B cell (primary cell): Measurements from ENCODE around the gene PDLIM1. TPM values are rescaled to one million over a fixed set of nuclear protein-coding genes. Genes with fewer than 3 reads are reported as not detected.

ENCODE experiments used
- ATAC-seq: fragments of 200-7000 bp; cut with Tn5 transposase; one replicate; pipeline ENCODE4 v1.10.0; 2021; ENCODE audit warnings: low read depth, mild to moderate bottlenecking, moderate number of reproducible peaks, moderate library complexity
- CTCF ChIA-PET: fragments of 350-600 bp; sonication (Branson Sonifier 250); formaldehyde crosslinking; loops from one replicate; lab custom pipeline; 2021; ENCODE audit warnings: antibody characterized with exemption, inconsistent platforms; lab: Charles Lee
- POLR2A ChIA-PET: fragments of 350-600 bp; sonication (Branson Sonifier 250); formaldehyde crosslinking; loops from one replicate; lab custom pipeline; 2021; ENCODE audit warnings: antibody characterized with exemption; lab: Charles Lee
- DNase-seq: peaks from one replicate; pipeline ENCODE4 v3.0.0; 2013
- H2AFZ ChIP-seq: 2 replicates; pipeline ENCODE4 v1.6.1; 2012; ENCODE audit warnings: mild to moderate bottlenecking, low read depth, low read length; ENCODE audit not compliant: insufficient read depth, poor library complexity, severe bottlenecking
- H3K27ac ChIP-seq, 2 donors: 1 replicate in 1 of 2; 2 replicates in 1 of 2; pipeline ENCODE4 v1.5.1; 2012 to 2013; ENCODE audit warnings: low read length in 2 of 2, mild to moderate bottlenecking in 2 of 2, moderate library complexity in 1 of 2
- H3K27me3 ChIP-seq, 4 experiments: fragments of 200-600 bp in 1 of 4; sonication (generic) in 1 of 4; replicated peaks in 1 of 4; 1 replicate in 2 of 4; 2 replicates in 2 of 4; pipeline versions ENCODE4 v1.6.1 to v1.7.0; 2013 to 2016; ENCODE audit warnings: low read length in 3 of 4, mild to moderate bottlenecking in 2 of 4, mixed read lengths in 1 of 4, moderate library complexity in 1 of 4; ENCODE audit not compliant: insufficient read depth in 4 of 4, control insufficient read depth in 3 of 4; ENCODE audit errors: control extremely low read depth in 1 of 4
- H3K36me3 ChIP-seq, 2 experiments: replicated peaks in 1 of 2; 1 replicate in 1 of 2; 2 replicates in 1 of 2; pipeline versions ENCODE4 v1.6.1 to v1.7.1; 2013; ENCODE audit warnings: low read length in 1 of 2; ENCODE audit not compliant: insufficient read depth in 2 of 2, control insufficient read depth in 1 of 2; ENCODE audit errors: control extremely low read depth in 1 of 2, extremely low read depth in 1 of 2
- H3K4me1 ChIP-seq, 2 donors: fragments of 200-600 bp in 1 of 2; sonication (generic) in 1 of 2; 1 replicate in 1 of 2; 2 replicates in 1 of 2; pipeline versions ENCODE4 v1.5.1 to v1.6.1; 2013 to 2017; ENCODE audit warnings: low read length in 2 of 2; ENCODE audit not compliant: control insufficient read depth in 2 of 2, insufficient read depth in 2 of 2
- H3K4me2 ChIP-seq: replicated peaks from 2 replicates; pipeline ENCODE3; 2012; ENCODE audit warnings: mild to moderate bottlenecking, low read depth, low read length; ENCODE audit not compliant: poor library complexity, severe bottlenecking
- H3K4me3 ChIP-seq, 5 experiments: fragments of 200-600 bp in 1 of 5; sonication (generic) in 1 of 5; 1 replicate in 3 of 5; 2 replicates in 2 of 5; pipeline versions ENCODE4 v1.5.1 to v1.7.0; 2011 to 2016; ENCODE audit warnings: low read length in 4 of 5, mild to moderate bottlenecking in 4 of 5, low read depth in 2 of 5, control low read depth in 1 of 5, moderate library complexity in 1 of 5; ENCODE audit not compliant: insufficient read depth in 1 of 5; ENCODE audit errors: control extremely low read depth in 1 of 5, extremely low read depth in 1 of 5
- H3K79me2 ChIP-seq: fragments of 200-600 bp; sonication (generic); one replicate; pipeline ENCODE4 v1.6.0; 2016; ENCODE audit warnings: low read length; ENCODE audit not compliant: control insufficient read depth, insufficient read depth
- H3K9ac ChIP-seq: fragments of 200-600 bp; sonication (generic); 2 replicates; pipeline ENCODE4 v1.6.1; 2017; ENCODE audit warnings: mild to moderate bottlenecking, low read length, moderate library complexity
- H3K9me3 ChIP-seq, 3 donors: one replicate each; pipeline versions ENCODE4 v1.6.1 to v1.7.1; 2013; ENCODE audit warnings: low read length in 2 of 3; ENCODE audit not compliant: control insufficient read depth in 2 of 3, insufficient read depth in 1 of 3; ENCODE audit errors: control extremely low read depth in 1 of 3
- H4K20me1 ChIP-seq: 2 replicates; pipeline ENCODE4 v1.6.0; 2012; ENCODE audit warnings: mild to moderate bottlenecking, low read length; ENCODE audit not compliant: insufficient read depth, control insufficient read depth, poor library complexity, severe bottlenecking
- H3K27ac Mint-ChIP-seq: one replicate; pipeline ENCODE4 v1.8.0; 2021; ENCODE audit warnings: mixed read lengths
- H3K27me3 Mint-ChIP-seq: one replicate; pipeline ENCODE4 v1.8.0; 2021; ENCODE audit warnings: mixed read lengths
- H3K4me1 Mint-ChIP-seq: one replicate; pipeline ENCODE4 v1.8.0; 2021; ENCODE audit warnings: mixed read lengths
- H3K4me3 Mint-ChIP-seq: one replicate; pipeline ENCODE4 v1.8.0; 2021; ENCODE audit warnings: mixed read lengths
- H3K9me3 Mint-ChIP-seq: one replicate; pipeline ENCODE4 v1.8.0; 2022; ENCODE audit warnings: mixed read lengths; ENCODE audit not compliant: insufficient read depth
- CTCF ChIP-seq: fragments of 200-600 bp; IDR thresholded peaks from one replicate; pipeline ENCODE4 v1.8.0; 2022; ENCODE audit warnings: antibody characterized with exemption, mild to moderate bottlenecking
- EZH2 ChIP-seq: IDR thresholded peaks from 2 replicates; pipeline ENCODE4 v1.6.1; 2012; ENCODE audit warnings: borderline replicate concordance, low read depth, mild to moderate bottlenecking, moderate library complexity, low read length; ENCODE audit not compliant: insufficient read depth, poor library complexity, severe bottlenecking
- WGBS: methylation state at CpG from one replicate; pipeline ENCODE4 v1.1.5; 2013; ENCODE audit warnings: missing lambda C conversion rate; ENCODE audit not compliant: insufficient coverage; 5-methylcytosine and 5-hydroxymethylcytosine counted together
- intact Hi-C: fragments of 100-400 bp; cut with micrococcal nuclease; formaldehyde crosslinking; loops from one replicate; pipeline ENCODE4 v1.10.0; 2022
- polyA plus RNA-seq: library from polyadenylated mRNA; depleted of rRNA; stranded (reverse); fragments of >200 nt; gene quantifications from 2 replicates; pipeline ENCODE4 v1.2.3, GENCODE V29; 2012
- total RNA-seq, 2 donors: library from RNA; stranded (reverse); fragments of 120-200 nt in 1 of 2; gene quantifications; 1 replicate in 1 of 2; 2 replicates in 1 of 2; pipeline versions ENCODE4 v1.2.3 to v1.2.4, GENCODE V29; 2013 to 2022

The PDLIM1 gene
- total and polyA plus RNA-seq, 2 donors (not counting 1 experiment from before 2014, with no cell fraction given) = 123 to 135 TPM

- DNase-seq (no peak), ATAC-seq (no peak)
- Mint-ChIP-seq H3K27me3 (no peaks in the 10 kb centered on the region), H3K27ac (no peak overlapping the region), H3K4me1 (no peaks in the 10 kb centered on the region), H3K4me3 (no peak overlapping the region), H3K9me3 (no peaks in the 10 kb centered on the region)
- H3K27ac ChIP-seq = no peak overlapping the region
- H3K27me3 ChIP-seq = no peaks in the 10 kb centered on the region
- TF ChIP-seq EZH2 (no peak), CTCF (no peak)
- peaks cover 0 to 3% (median 0%) of the 10 kb centered on the region in 3 donors for H3K9me3 ChIP-seq
- H3K4me1 ChIP-seq = no peaks in the 10 kb centered on the region
- no peak overlapping the region for H3K4me2 ChIP-seq
- H2AFZ ChIP-seq = no peak overlapping the region
- H3K4me3 ChIP-seq = no peak overlapping the region
- POLR2A ChIA-PET = interaction anchor here (0.7 kb wide), 1 partner anchor 68 kb away, joined by 3 read pairs; no protein-coding TSS in a partner anchor
- H3K79me2 ChIP-seq = no peaks in the 10 kb centered on the region
- H3K36me3 ChIP-seq = no peaks in the 10 kb centered on the region
- CTCF ChIA-PET = no interaction called here
- intact Hi-C loops = no loop called here
- no peaks in the 10 kb centered on the region for H4K20me1 ChIP-seq
- no peak overlapping the region for H3K9ac ChIP-seq
- WGBS = 100% methylated on average over 2 of the region's 4 CpGs
Measured at GRCh38 chr10:95332666-95333249, 42.0 kb upstream of the PDLIM1 start.

- no peaks in the 10 kb centered on the region for H3K79me2 ChIP-seq
- H3K9ac ChIP-seq = no peak overlapping the region
- no peaks in the 10 kb centered on the region for H3K9me3 Mint-ChIP-seq
- no peak overlapping the region for H3K4me3 ChIP-seq
- H4K20me1 ChIP-seq = no peaks in the 10 kb centered on the region
- TF ChIP-seq CTCF (no peak), EZH2 (no peak)
- no peaks in the 10 kb centered on the region for H3K4me1 ChIP-seq
- no peak overlapping the region for H3K4me2 ChIP-seq
- H3K27ac Mint-ChIP-seq = no peak overlapping the region
- H3K9me3 ChIP-seq = peaks cover 0 to 3% (median 0%) of the 10 kb centered on the region in 3 donors
- CTCF ChIA-PET = no interaction called here
- intact Hi-C loops = no loop called here
- no peaks in the 10 kb centered on the region for H3K27me3 ChIP-seq
- POLR2A ChIA-PET = no interaction called here
- no peak overlapping the region for H3K27ac ChIP-seq
- H3K4me3 Mint-ChIP-seq = no peak overlapping the region
- no peaks in the 10 kb centered on the region for H3K27me3 Mint-ChIP-seq
- WGBS = 91% methylated on average over 3 of the region's 3 CpGs
- ATAC-seq (no peak), DNase-seq (no peak)
- H3K36me3 ChIP-seq = no peaks in the 10 kb centered on the region
- no peaks in the 10 kb centered on the region for H3K4me1 Mint-ChIP-seq
- no peak overlapping the region for H2AFZ ChIP-seq
Measured at GRCh38 chr10:95331596-95332130, 40.9 kb upstream of the PDLIM1 start.
